HEK293T (cell line): ENCODE results near the gene SUN5.
"Not testable (repeated sequence)": the region's sequence is repeated elsewhere in the genome, so short reads cannot be mapped to it uniquely, and the experiment has no call there.

Source experiments
- CTCF ChIA-PET: fragments of 350-600 bp; formaldehyde crosslinking; extraction: SDS; loops from one replicate; lab custom pipeline; 2021; ENCODE audit warnings: antibody characterized with exemption, inconsistent platforms; lab: Yijun Ruan, JAX
- POLR2A ChIA-PET: fragments of 350-600 bp; formaldehyde crosslinking; extraction: SDS; loops from one replicate; lab custom pipeline; 2020; ENCODE audit warnings: antibody characterized with exemption, inconsistent platforms; lab: Yijun Ruan, JAX
- DNase-seq: peaks from one replicate; pipeline ENCODE4 v3.0.0; 2012; ENCODE audit warnings: mixed read lengths; ENCODE audit errors: extremely low spot score
- ARNT ChIP-seq: fragments of 450-650 bp; IDR thresholded peaks from 2 replicates; pipeline ENCODE4 v1.6.1; 2017; ENCODE audit warnings: mild to moderate bottlenecking
- BHLHE40 ChIP-seq: fragments of 450-650 bp; IDR thresholded peaks from 2 replicates; pipeline ENCODE4 v1.6.1; 2016; ENCODE audit warnings: mild to moderate bottlenecking, moderate library complexity, borderline replicate concordance
- CTBP1 ChIP-seq: fragments of 450-650 bp; IDR thresholded peaks from 2 replicates; pipeline ENCODE4 v1.6.1; 2016; ENCODE audit warnings: borderline replicate concordance
- ELF4 ChIP-seq: fragments of 450-650 bp; IDR thresholded peaks from 2 replicates; pipeline ENCODE4 v1.6.1; 2017; ENCODE audit warnings: antibody characterized with exemption
- FOXA1 ChIP-seq: fragments of 450-650 bp; IDR thresholded peaks from 2 replicates; pipeline ENCODE4 v1.6.1; 2016; ENCODE audit warnings: mild to moderate bottlenecking
- FOXK2 ChIP-seq: fragments of 450-650 bp; IDR thresholded peaks from 2 replicates; pipeline ENCODE4 v1.6.1; 2016; ENCODE audit warnings: mild to moderate bottlenecking
- FOXM1 ChIP-seq: fragments of 450-650 bp; IDR thresholded peaks from 2 replicates; pipeline ENCODE4 v1.6.1; 2017; ENCODE audit warnings: mild to moderate bottlenecking, borderline replicate concordance
- HDGF ChIP-seq: fragments of 450-650 bp; IDR thresholded peaks from 2 replicates; pipeline ENCODE4 v1.6.1; 2017; ENCODE audit warnings: antibody characterized with exemption, borderline replicate concordance
- L3MBTL2 ChIP-seq: fragments of 450-650 bp; conservative IDR thresholded peaks from 2 replicates; pipeline ENCODE4 v1.6.1; 2016; ENCODE audit warnings: mild to moderate bottlenecking
- LEF1 ChIP-seq: fragments of 450-650 bp; IDR thresholded peaks from 2 replicates; pipeline ENCODE4 v1.6.1; 2017; ENCODE audit warnings: mild to moderate bottlenecking, borderline replicate concordance
- NFRKB ChIP-seq: fragments of 450-650 bp; IDR thresholded peaks from 2 replicates; pipeline ENCODE4 v1.6.1; 2016; ENCODE audit warnings: mild to moderate bottlenecking, moderate library complexity
- PKNOX1 ChIP-seq: fragments of 450-650 bp; IDR thresholded peaks from 2 replicates; pipeline ENCODE4 v1.6.1; 2016
- SP1 ChIP-seq: fragments of 450-650 bp; IDR thresholded peaks from 2 replicates; pipeline ENCODE4 v1.6.1; 2017
- SUZ12 ChIP-seq: fragments of 450-650 bp; IDR thresholded peaks from 2 replicates; pipeline ENCODE4 v1.6.1; 2016; ENCODE audit warnings: mild to moderate bottlenecking
- TARDBP ChIP-seq: fragments of 450-650 bp; IDR thresholded peaks from 2 replicates; pipeline ENCODE4 v1.6.1; 2016
- ZNF384 ChIP-seq: fragments of 450-650 bp; IDR thresholded peaks from 2 replicates; pipeline ENCODE4 v1.6.1; 2016

Gene SUN5

GRCh38 chr20:32965581-32966373 is 38.5 kb downstream of the SUN5 start:
- ChIA-PET POLR2A (no interaction called here), CTCF (no interaction called here)
- TF ChIP-seq TARDBP, result no peak
- no peak for TF ChIP-seq SP1
- no peak for TF ChIP-seq SUZ12
- TF ChIP-seq LEF1, result no peak
- TF ChIP-seq BHLHE40, result no peak
- TF ChIP-seq ELF4, result no peak
- TF ChIP-seq CTBP1, result no peak
- TF ChIP-seq FOXK2, result no peak
- no peak for TF ChIP-seq ARNT
- TF ChIP-seq ZNF384, result no peak
- TF ChIP-seq HDGF, result no peak
- no peak for TF ChIP-seq L3MBTL2
- no peak for TF ChIP-seq FOXA1
- no peak for TF ChIP-seq FOXM1
- TF ChIP-seq PKNOX1, result no peak
- TF ChIP-seq NFRKB, result no peak
- DNase-seq, result no peak

GRCh38 chr20:32965115-32965514 is 39.1 kb downstream of the SUN5 start:
- CTCF ChIA-PET, result no interaction called here
- TF ChIP-seq PKNOX1, result no peak
- TF ChIP-seq FOXM1, result no peak
- TF ChIP-seq ZNF384, result no peak
- no peak for TF ChIP-seq LEF1
- TF ChIP-seq HDGF, result no peak
- TF ChIP-seq ELF4, result no peak
- TF ChIP-seq SP1, result no peak
- TF ChIP-seq L3MBTL2, result no peak
- TF ChIP-seq FOXK2, result no peak
- TF ChIP-seq CTBP1, result no peak
- TF ChIP-seq TARDBP, result no peak
- no peak for TF ChIP-seq FOXA1
- TF ChIP-seq ARNT, result no peak
- no peak for TF ChIP-seq NFRKB
- TF ChIP-seq BHLHE40, result no peak
- no peak for TF ChIP-seq SUZ12
- no peak for DNase-seq
- POLR2A ChIA-PET, result no interaction called here

GRCh38 chr20:32964575-32964974 is 39.7 kb downstream of the SUN5 start:
- DNase-seq, result no peak
- ChIA-PET CTCF (no interaction called here), POLR2A (no interaction called here)
- no peak for TF ChIP-seq ARNT
- no peak for TF ChIP-seq FOXM1
- no peak for TF ChIP-seq ELF4
- no peak for TF ChIP-seq TARDBP
- no peak for TF ChIP-seq SUZ12
- TF ChIP-seq ZNF384, result no peak
- TF ChIP-seq HDGF, result no peak
- no peak for TF ChIP-seq L3MBTL2
- no peak for TF ChIP-seq PKNOX1

GRCh38 chr20:32963176-32963575 is 41.1 kb downstream of the SUN5 start:
- ChIA-PET CTCF (no interaction called here), POLR2A (no interaction called here)
- no peak for DNase-seq
- TF ChIP-seq LEF1 (no peak), FOXK2 (no peak)

DNA sequence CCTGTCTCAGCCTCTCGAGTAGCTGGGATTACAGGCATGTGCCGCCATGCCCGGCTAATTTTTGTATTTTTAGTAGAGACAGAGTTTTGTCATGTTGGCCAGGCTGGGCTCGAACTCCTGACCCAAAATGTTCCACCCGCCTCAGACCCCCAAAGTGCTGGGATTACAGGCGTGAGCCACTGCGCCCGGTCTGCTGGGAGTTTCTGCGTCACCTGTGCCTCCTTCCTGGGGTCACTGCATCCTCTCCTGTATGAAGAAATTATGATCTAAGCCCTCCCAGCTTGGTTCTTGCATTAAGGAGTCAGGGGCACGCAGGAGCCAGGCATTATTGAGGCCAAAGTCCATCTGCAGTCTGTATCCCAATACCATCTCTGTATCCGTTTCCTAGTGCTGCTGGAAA is 41.6 kb downstream of the SUN5 start:
- POLR2A ChIA-PET, DNase-seq, CTCF ChIA-PET: not testable (repeated sequence)

DNA sequence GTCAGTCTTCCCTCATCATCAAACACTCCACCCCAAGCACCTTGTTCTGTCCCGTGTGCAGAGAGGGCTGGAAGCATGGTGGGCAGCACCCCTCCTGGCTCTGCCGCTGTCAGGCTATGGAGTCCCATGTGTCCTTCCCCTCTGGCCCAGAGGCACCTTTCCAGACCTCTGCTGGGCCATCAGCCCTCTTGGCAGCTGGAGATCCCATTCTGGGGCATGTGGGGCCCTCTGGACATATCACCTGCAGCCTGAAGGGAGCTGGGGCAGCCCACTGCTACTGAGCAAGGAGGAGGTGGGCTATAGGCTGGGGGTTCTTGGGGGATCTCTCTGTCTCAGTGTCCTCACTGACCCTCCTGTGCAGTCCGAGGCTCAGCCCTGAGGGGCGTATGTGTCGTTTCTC is 42.2 kb downstream of the SUN5 start:
- POLR2A ChIA-PET, result no interaction called here
- TF ChIP-seq L3MBTL2, result no peak
- no peak for TF ChIP-seq ELF4
- TF ChIP-seq LEF1, result no peak
- no peak for TF ChIP-seq NFRKB
- TF ChIP-seq HDGF, result no peak
- TF ChIP-seq FOXA1, result no peak
- no peak for TF ChIP-seq BHLHE40
- TF ChIP-seq FOXK2, result no peak
- no peak for TF ChIP-seq PKNOX1
- no peak for TF ChIP-seq CTBP1
- no peak for TF ChIP-seq ARNT
- peak; percentile 3 for DNase-seq
- CTCF ChIA-PET, result no interaction called here
